Vagina (tissue), 2 donors: ENCODE results near the gene HSPD1.

ENCODE experiments used
- CTCF ChIP-seq, 3 experiments: fragments of 450-650 bp in 2 of 3; fragments of 200-600 bp in 1 of 3; sonication (generic) in 1 of 3; IDR thresholded peaks; one replicate each; pipeline ENCODE4 v1.5.1; 2017 to 2019; ENCODE audit warnings: antibody characterized with exemption in 3 of 3, mild to moderate bottlenecking in 2 of 3, moderate library complexity in 2 of 3
- POLR2AphosphoS5 ChIP-seq, 2 donors: sonication (generic); formaldehyde crosslinking; IDR thresholded peaks; one replicate each; pipeline ENCODE4 v1.9.0; 2017; ENCODE audit warnings: antibody characterized with exemption in 2 of 2, mild to moderate bottlenecking in 2 of 2, low read depth in 1 of 2; ENCODE audit not compliant: insufficient read depth in 1 of 2

- TF ChIP-seq CTCF (IDR thresholded peaks at IDR 0.05) (no peak), POLR2AphosphoS5 (IDR thresholded peaks at IDR 0.05; ENCODE audit: insufficient read depth in 1 of 2, low read depth in 1 of 2) (no peak)
These were observed 40.1 kb upstream of the HSPD1 start for GRCh38 chr2:197539734-197540133.
